ENCODE measurements around the gene C17orf75.
"Not testable (repeated sequence)": the region's sequence is repeated elsewhere in the genome, so short reads cannot be mapped to it uniquely, and the experiment has no call there.

GRCh38 chr17:32352734-32353133 is 10.8 kb upstream of the C17orf75 start:
- TF ChIP-seq CTCF (conservative IDR thresholded peaks at IDR 0.05; ENCODE audit: low read depth, low read length); EZH2phosphoT487 (IDR thresholded peaks at IDR 0.05; ENCODE audit: borderline replicate concordance, low read length); EZH2 (IDR thresholded peaks at IDR 0.05; ENCODE audit: low read length, unreplicated experiment): not testable (repeated sequence)
